Muscle of leg (tissue), 11 donors: ENCODE results near the gene PSMD2. TPM values are rescaled to one million over a fixed set of nuclear protein-coding genes. Genes with fewer than 3 reads are reported as not detected.
"Not testable (repeated sequence)": the region's sequence is repeated elsewhere in the genome, so short reads cannot be mapped to it uniquely, and the experiment has no call there.

ENCODE experiments used
- DNase-seq: peaks from one replicate; pipeline ENCODE4 v3.0.0; 2013
- H3K27ac ChIP-seq: one replicate; pipeline ENCODE4 v1.5.1; 2013; ENCODE audit warnings: mild to moderate bottlenecking, low read length, control low read depth
- H3K27me3 ChIP-seq: one replicate; pipeline ENCODE4 v1.6.1; 2013; ENCODE audit warnings: low read length; ENCODE audit not compliant: control insufficient read depth, insufficient read depth
- H3K36me3 ChIP-seq: one replicate; pipeline ENCODE4 v1.6.1; 2013; ENCODE audit warnings: low read length; ENCODE audit not compliant: control insufficient read depth, insufficient read depth
- H3K4me1 ChIP-seq: one replicate; pipeline ENCODE4 v1.6.1; 2013; ENCODE audit warnings: low read length; ENCODE audit not compliant: control insufficient read depth, insufficient read depth
- H3K4me3 ChIP-seq: one replicate; pipeline ENCODE4 v1.5.1; 2013; ENCODE audit warnings: low read length, control low read depth
- H3K9me3 ChIP-seq: replicated peaks from 2 replicates; pipeline ENCODE4 v1.6.1; 2013; ENCODE audit warnings: low read depth, low read length; ENCODE audit not compliant: control insufficient read depth
- WGBS: methylation state at CpG from one replicate; pipeline ENCODE4 v1.1.5; 2013; ENCODE audit warnings: missing lambda C conversion rate; ENCODE audit not compliant: insufficient coverage; 5-methylcytosine and 5-hydroxymethylcytosine counted together
- polyA plus RNA-seq, 8 donors: library from polyadenylated mRNA; unstranded; fragments of 120-200 nt; gene quantifications; one replicate each; pipeline versions ENCODE4 v1.2.1 to v1.2.3, GENCODE V29; 2013; ENCODE audit warnings: inconsistent platforms in 1 of 8, low replicate concordance in 1 of 8; ENCODE audit not compliant: insufficient read length in 8 of 8, insufficient read depth in 1 of 8
- total RNA-seq: library from RNA; stranded (reverse); fragments of 120-200 nt; gene quantifications from one replicate; pipeline ENCODE4 v1.2.4, GENCODE V29; 2013

PSMD2 gene
- total and polyA plus RNA-seq, 9 donors = 108 to 200 (median 182) TPM

- H3K4me1 ChIP-seq = peaks cover 39% of the 10 kb centered on the region
- no peaks in the 10 kb centered on the region for H3K9me3 ChIP-seq
- H3K27ac ChIP-seq = peak overlapping the region; percentile 96
- WGBS = 53% methylated on average over 4 of the region's 7 CpGs
- peak overlapping the region; percentile 16 for H3K4me3 ChIP-seq
- H3K27me3 ChIP-seq = no peaks in the 10 kb centered on the region
- peaks cover 39% of the 10 kb centered on the region for H3K36me3 ChIP-seq
- peak; percentile 25 for DNase-seq
These were observed 38.9 kb downstream of the PSMD2 start for GRCh38 chr3:184337981-184338380.

GRCh38 chr3:184338511-184338945 lies 39.5 kb downstream of the PSMD2 start:
- Histone ChIP-seq H3K9me3 (no peaks in the 10 kb centered on the region), H3K27me3 (no peaks in the 10 kb centered on the region), H3K36me3 (peaks cover 39% of the 10 kb centered on the region), H3K27ac (peak overlapping the region; percentile 96), H3K4me3 (peak overlapping the region; percentile 20), H3K4me1 (peaks cover 42% of the 10 kb centered on the region)
- 8% methylated on average over 37 of the region's 37 CpGs for WGBS
- DNase-seq = peak; percentile 93

- H3K4me1 ChIP-seq = peaks cover 42% of the 10 kb centered on the region
- H3K27ac ChIP-seq = peak overlapping the region; percentile 78
- no peaks in the 10 kb centered on the region for H3K27me3 ChIP-seq
- peaks cover 37% of the 10 kb centered on the region for H3K36me3 ChIP-seq
- H3K4me3 ChIP-seq = peak overlapping the region; percentile 20
- DNase-seq = no peak
- no peaks in the 10 kb centered on the region for H3K9me3 ChIP-seq
- whole genome bisulfite sequencing = 24% methylated on average over 8 of the region's 8 CpGs
These were observed 40.0 kb downstream of the PSMD2 start for GRCh38 chr3:184339001-184339400.

GRCh38 chr3:184339451-184340135 lies 40.6 kb downstream of the PSMD2 start:
- not testable (repeated sequence) for H3K27ac ChIP-seq, DNase-seq, H3K9me3 ChIP-seq, H3K27me3 ChIP-seq, H3K4me3 ChIP-seq
- Histone ChIP-seq H3K4me1 (peaks cover 42% of the 10 kb centered on the region), H3K36me3 (peaks cover 34% of the 10 kb centered on the region)
- WGBS = 92% methylated on average over 14 of the region's 19 CpGs

- Histone ChIP-seq H3K4me1 (peaks cover 36% of the 10 kb centered on the region), H3K4me3 (no peak overlapping the region), H3K27me3 (no peaks in the 10 kb centered on the region), H3K36me3 (peaks cover 35% of the 10 kb centered on the region), H3K9me3 (no peaks in the 10 kb centered on the region), H3K27ac (no peak overlapping the region)
- DNase-seq = no peak
- WGBS = 73% methylated on average over 4 of the region's 7 CpGs
These were observed 42.9 kb downstream of the PSMD2 start for GRCh38 chr3:184341925-184342324.

GRCh38 chr3:184343200-184343876 lies 44.3 kb downstream of the PSMD2 start:
- peaks cover 30% of the 10 kb centered on the region for H3K4me1 ChIP-seq
- H3K27ac ChIP-seq = no peak overlapping the region
- H3K9me3 ChIP-seq = no peaks in the 10 kb centered on the region
- no peak for DNase-seq
- no peaks in the 10 kb centered on the region for H3K27me3 ChIP-seq
- no peak overlapping the region for H3K4me3 ChIP-seq
- H3K36me3 ChIP-seq = peaks cover 36% of the 10 kb centered on the region
- 42% methylated on average over 5 of the region's 5 CpGs for WGBS

GRCh38 chr3:184344579-184345316 lies 45.7 kb downstream of the PSMD2 start:
- 77% methylated on average over 10 of the region's 24 CpGs for WGBS

GRCh38 chr3:184345317-184346144 lies 46.5 kb downstream of the PSMD2 start:
- H3K27ac ChIP-seq = peak overlapping the region; percentile 20
- no peaks in the 10 kb centered on the region for H3K9me3 ChIP-seq
- H3K36me3 ChIP-seq = peaks cover 36% of the 10 kb centered on the region
- H3K4me1 ChIP-seq = peaks cover 18% of the 10 kb centered on the region
- no peak overlapping the region for H3K4me3 ChIP-seq
- no peaks in the 10 kb centered on the region for H3K27me3 ChIP-seq
- 33% methylated on average over 12 of the region's 14 CpGs for WGBS
- DNase-seq = peak; percentile 58

More at GRCh38 chr3:184344579-184345316, 45.7 kb downstream of the PSMD2 start:
- Histone ChIP-seq H3K4me1 (peaks cover 18% of the 10 kb centered on the region), H3K4me3 (no peak overlapping the region), H3K36me3 (peaks cover 36% of the 10 kb centered on the region), H3K9me3 (no peaks in the 10 kb centered on the region), H3K27me3 (no peaks in the 10 kb centered on the region), H3K27ac (no peak overlapping the region)
- DNase-seq = no peak

- DNase-seq = no peak
- H3K4me3 ChIP-seq = no peak overlapping the region
- H3K4me1 ChIP-seq = peaks cover 22% of the 10 kb centered on the region
- H3K9me3 ChIP-seq = no peaks in the 10 kb centered on the region
- 83% methylated on average over 15 of the region's 20 CpGs for WGBS
- H3K27ac ChIP-seq = no peak overlapping the region
- peaks cover 32% of the 10 kb centered on the region for H3K36me3 ChIP-seq
- no peaks in the 10 kb centered on the region for H3K27me3 ChIP-seq
These were observed 47.6 kb downstream of the PSMD2 start for GRCh38 chr3:184346480-184347190.
